ENCODE data around the gene NINJ2. TPM values are rescaled to one million over a fixed set of nuclear protein-coding genes. Genes with fewer than 3 reads are reported as not detected.

Gene NINJ2
- total and polyA plus RNA-seq, 9 donors, result 0.48 to 3.4 (median 1.4) TPM; not detected in 2

- intact Hi-C loops (cut with DNase I), result no loop called here
- H3K27ac ChIP-seq, result no peak overlapping the region
- TF ChIP-seq EP300 (IDR thresholded peaks at IDR 0.05) (no peak), POLR2A (IDR thresholded peaks at IDR 0.05) (no peak), CTCF (IDR thresholded peaks at IDR 0.05) (no peak)
Measured at GRCh38 chr12:623172-623864, 39.9 kb downstream of the NINJ2 start.

DNA sequence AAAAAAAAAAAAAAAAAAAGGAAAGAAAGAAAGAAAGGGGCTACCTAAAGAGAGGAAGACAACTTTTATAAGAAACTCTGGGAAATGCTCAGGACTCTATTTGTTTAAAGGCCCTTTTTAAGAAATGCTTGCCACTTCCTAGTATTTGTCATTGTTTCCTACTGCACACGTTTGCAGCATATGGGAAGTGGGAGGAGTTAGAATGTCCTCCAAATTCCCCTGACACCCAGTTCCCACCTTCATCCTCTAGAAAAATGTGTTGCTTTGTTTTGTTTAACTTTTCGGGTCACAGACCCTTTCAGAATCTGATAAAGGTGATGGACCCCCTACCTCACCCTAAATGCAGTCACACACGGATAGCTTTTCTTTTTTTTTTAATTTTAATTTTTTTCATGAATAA is 40.8 kb downstream of the NINJ2 start:
- Histone ChIP-seq H3K4me3 (no peak overlapping the region), H3K27me3 (no peaks in the 10 kb centered on the region), H3K9me3 (no peaks in the 10 kb centered on the region), H3K36me3 (no peaks in the 10 kb centered on the region), H3K27ac (no peak overlapping the region), H3K4me1 (ENCODE audit: insufficient read depth) (peaks cover 3% of the 10 kb centered on the region)
- TF ChIP-seq CTCF (IDR thresholded peaks at IDR 0.05), result no peak
- TF ChIP-seq POLR2A (IDR thresholded peaks at IDR 0.05), result no peak
- no peak for TF ChIP-seq EP300 (IDR thresholded peaks at IDR 0.05)
- intact Hi-C loops (cut with DNase I), result no loop called here
- no peak for DNase-seq
- WGBS, 3 donors, result 45 to 60% (median 55%) methylated on average over 3 of the region's 3 CpGs

More at GRCh38 chr12:623172-623864, 39.9 kb downstream of the NINJ2 start:
- Histone ChIP-seq H3K27me3 (no peaks in the 10 kb centered on the region), H3K4me1 (ENCODE audit: insufficient read depth) (peaks cover 3% of the 10 kb centered on the region), H3K36me3 (no peaks in the 10 kb centered on the region), H3K9me3 (no peaks in the 10 kb centered on the region), H3K4me3 (no peak overlapping the region)
- no peak for DNase-seq
- 77 to 88% (median 85%) methylated on average over 6 of the region's 6 CpGs for WGBS, 3 donors

- no peak overlapping the region for H3K4me3 ChIP-seq
- no peak for DNase-seq
- intact Hi-C loops (cut with DNase I), result no loop called here
- H3K4me1 ChIP-seq (ENCODE audit: insufficient read depth), result no peaks in the 10 kb centered on the region
- TF ChIP-seq EP300 (IDR thresholded peaks at IDR 0.05) (no peak), CTCF (IDR thresholded peaks at IDR 0.05) (no peak), POLR2A (IDR thresholded peaks at IDR 0.05) (no peak)
- no peaks in the 10 kb centered on the region for H3K36me3 ChIP-seq
- H3K9me3 ChIP-seq, result no peaks in the 10 kb centered on the region
- 80 to 91% (median 89%) methylated on average over 4 of the region's 4 CpGs for WGBS, 3 donors
- no peak overlapping the region for H3K27ac ChIP-seq
- no peaks in the 10 kb centered on the region for H3K27me3 ChIP-seq
Measured at GRCh38 chr12:619346-619745, 43.9 kb downstream of the NINJ2 start.

DNA sequence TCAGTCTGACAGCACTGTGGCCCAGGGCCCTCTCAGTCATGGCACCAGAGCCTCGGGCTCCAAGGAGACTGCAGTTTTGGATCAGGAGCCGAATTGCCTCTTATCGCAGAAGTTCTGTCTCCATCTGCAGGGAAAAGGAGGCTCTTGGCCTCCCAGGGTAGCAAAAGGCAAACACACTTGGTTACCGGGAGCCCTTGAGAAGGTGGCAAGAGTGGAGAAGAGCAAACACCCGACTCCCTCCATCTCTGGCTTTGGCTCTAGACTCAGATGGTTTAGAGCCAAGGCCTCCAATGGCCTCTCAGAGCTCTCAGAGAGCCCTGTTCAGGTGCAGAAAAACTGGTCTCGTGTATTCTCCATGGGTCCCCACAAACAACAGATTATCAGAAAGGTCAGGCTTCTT is 44.6 kb downstream of the NINJ2 start:
- Histone ChIP-seq H3K36me3 (no peaks in the 10 kb centered on the region), H3K27me3 (no peaks in the 10 kb centered on the region), H3K27ac (no peak overlapping the region), H3K9me3 (no peaks in the 10 kb centered on the region), H3K4me1 (ENCODE audit: insufficient read depth) (no peaks in the 10 kb centered on the region), H3K4me3 (no peak overlapping the region)
- intact Hi-C loops (cut with DNase I), result no loop called here
- TF ChIP-seq POLR2A (IDR thresholded peaks at IDR 0.05) (no peak), CTCF (IDR thresholded peaks at IDR 0.05) (no peak)
- WGBS, 3 donors, result 87 to 93% (median 87%) methylated on average over 6 of the region's 6 CpGs
- DNase-seq, result no peak

Data from ovary (tissue), 9 donors.